Pons (tissue), 1 donor: ENCODE results near the gene WDR90.
"Not testable (repeated sequence)": the region's sequence is repeated elsewhere in the genome, so short reads cannot be mapped to it uniquely, and the experiment has no call there.

ENCODE experiments used
- DNase-seq: peaks from one replicate; pipeline ENCODE4 v3.0.0-alpha.2; 2016; ENCODE audit warnings: low spot score

Gene WDR90

DNA sequence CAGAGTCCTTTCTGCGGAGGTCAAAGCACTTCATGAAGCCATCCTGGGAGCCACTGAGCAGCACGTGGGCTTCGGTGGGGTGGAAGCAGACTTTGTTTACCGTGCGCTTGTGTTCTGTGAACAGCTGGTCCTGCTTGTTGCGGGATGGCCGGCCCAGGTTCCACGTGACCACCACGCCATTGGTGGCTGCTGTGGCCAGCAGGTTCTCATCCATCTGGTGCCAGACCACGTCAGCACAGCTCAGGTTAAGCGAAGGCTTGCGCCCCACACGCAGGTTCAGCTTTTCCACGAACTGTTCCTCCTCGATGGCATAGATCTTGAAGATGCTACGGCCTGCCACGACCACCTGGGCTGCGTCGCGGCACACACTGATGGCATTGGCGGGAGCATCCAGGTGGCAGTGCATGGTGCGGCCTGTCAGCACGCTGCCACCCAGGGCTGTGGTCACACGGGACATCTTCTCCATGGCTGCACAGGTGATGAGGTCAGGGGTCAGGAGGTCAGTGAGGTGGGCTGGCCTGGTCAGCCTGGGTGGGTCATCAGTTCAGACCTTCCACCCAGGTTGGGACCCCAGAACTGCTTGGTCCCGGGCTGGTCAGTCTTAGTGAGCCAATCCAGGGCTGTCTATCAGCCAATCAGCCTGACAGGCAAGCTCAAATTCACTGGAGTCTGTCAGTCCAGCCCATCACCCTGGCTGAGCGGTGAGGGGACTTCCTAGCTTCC is 40.2 kb downstream of the WDR90 start:
- DNase-seq, result no peak

DNA sequence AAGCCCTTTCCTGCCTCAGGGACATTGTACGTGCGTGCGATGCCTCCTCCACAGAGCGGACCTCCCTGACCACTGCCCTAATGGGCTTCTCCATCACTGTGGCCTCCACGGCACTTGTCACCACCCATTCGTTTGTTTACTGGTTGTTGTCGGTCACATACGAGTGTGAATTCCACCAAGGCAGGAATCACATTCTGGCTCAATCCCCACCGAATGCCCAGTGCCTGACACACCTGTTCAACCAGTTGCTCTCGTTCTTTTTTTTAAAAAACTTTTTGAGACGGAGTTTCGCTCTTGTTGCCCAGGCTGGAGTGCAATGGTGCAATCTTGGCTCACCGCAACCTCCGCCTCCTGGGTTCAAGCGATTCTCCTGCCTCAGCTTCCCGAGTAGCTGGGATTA is 42.1 kb downstream of the WDR90 start:
- not testable (repeated sequence) for DNase-seq

DNA sequence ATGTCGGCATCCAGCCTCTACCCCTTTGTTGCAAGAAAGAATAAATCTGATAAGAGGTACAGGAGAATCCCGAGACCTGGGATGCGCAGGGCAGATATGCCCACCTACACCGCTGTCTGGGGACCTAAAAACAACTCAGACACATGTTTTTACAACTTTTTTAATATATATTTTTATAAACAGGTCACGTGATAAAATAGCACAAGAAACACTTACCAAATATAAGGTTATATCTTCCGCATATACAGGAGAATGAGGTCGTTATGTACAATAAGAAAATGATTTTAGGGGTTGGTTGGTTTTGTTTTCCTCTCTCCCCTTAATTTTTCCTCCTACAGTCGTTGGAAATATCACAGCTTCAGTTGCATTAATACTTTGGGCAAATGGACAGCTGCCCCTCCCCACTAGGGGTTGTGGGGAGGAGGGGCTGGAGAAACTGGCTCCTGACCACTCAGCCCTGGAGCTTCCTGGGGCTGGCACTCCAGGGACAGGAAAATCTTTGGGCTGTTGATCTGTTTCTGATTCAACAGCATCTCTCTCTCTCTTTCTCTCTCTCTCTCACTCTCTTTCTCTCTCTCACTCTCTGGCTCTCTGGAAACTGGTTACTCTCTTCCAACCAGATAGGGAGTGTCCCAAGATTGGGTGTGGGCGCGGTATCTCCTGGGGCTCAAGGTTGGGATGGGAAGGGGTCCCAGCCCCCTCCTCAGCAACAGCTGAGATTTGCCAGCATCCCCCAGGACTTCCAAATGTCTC is 43.4 kb downstream of the WDR90 start:
- DNase-seq, result no peak

DNA sequence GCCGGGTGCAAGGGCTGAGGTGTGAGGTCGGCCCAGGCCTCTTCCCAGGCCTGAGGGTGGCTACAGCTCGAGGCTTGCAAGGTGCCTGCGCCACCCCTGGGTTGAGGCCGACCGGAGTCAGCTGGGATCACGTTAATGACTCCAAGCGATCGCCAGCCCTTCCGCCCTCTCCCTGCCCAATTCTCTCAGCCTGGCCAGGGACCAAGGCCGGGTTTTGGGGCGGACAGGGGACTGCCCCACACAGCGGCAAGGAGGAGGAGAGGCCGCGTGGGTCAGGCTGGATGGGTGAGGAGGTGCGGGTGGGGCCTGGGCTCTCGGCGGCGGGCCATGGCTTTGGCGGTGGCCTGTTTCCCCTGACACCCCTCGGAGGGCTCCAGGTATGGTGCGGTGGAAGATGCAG is 44.2 kb downstream of the WDR90 start:
- no peak for DNase-seq

DNA sequence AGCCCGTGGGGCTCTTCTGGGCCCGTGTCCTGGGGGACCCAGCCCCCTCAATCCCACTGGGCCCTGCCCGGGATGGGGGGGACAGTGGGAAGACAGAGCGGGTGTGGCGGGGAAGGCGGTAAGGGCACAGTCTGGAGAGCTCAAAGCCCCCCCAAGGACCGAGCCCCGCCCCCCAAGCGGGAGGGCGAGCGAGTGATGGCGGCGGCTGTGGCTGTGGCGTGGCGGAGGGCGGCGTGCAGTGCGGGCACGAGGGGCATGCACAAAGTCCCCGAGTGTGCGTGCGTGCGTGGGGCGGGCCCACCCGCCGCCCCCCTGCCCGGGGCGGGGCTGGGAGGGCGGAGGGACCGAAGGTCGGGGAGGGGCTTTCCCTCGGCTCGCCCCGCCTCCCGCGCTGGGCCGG is 44.6 kb downstream of the WDR90 start:
- DNase-seq, result no peak

DNA sequence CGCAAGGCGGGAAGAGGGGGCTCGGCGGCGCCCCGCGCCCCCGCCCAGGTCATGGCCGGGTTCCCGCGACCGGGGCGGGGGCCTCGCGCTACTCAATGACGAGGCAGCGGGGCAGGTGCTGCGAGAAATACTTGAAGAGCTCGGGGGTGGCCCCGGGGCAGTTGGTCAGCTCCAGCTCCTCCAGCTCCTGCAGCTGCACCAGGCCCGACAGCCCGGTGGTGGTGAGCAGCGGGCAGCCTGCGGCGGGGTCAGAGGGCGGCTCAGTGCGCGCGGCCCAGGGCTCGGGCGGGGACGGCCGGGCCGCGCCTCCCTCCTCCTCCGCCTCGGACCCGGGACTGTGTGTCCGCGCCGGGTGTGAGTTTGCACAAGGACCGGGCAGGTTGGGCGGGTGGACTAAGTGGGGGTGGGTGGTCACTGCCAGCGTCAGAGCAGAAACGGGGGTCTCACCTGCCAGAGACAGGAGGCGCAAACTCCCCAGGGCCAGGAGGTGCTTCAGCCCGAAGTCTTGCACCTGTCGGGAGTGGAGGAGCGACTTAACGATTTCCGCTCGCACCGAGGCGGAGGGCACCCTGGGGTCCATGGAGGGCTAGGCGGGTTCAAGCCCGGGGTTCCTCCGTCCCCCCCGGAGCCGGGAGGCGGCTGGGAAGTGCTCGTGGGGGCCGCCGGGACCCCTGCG is 45.2 kb downstream of the WDR90 start:
- DNase-seq, result no peak

DNA sequence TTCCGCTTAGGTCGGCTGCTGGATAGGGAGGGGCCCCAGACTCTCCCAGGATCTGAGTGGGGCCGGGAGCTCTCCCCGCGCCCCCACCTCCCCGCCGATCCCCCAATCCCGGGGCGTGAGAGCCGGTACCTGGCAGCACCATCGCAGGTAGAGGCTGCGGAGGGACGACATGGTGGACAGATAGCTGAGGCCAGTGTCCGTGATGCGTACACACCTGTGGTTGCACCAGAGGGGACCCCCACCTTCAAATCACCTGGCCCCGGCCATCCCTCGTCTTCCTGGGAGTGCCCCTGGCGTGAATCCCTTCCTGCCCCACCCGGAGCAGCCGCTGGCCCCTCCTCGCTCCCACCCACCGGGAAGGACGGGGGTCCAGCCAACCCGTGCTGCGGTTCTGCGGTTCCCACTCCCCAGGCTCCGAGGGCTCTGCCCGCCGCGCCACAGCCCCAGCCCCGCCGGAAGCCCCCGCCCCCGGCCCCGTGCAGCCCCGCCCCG is 45.7 kb downstream of the WDR90 start:
- no peak for DNase-seq

DNA sequence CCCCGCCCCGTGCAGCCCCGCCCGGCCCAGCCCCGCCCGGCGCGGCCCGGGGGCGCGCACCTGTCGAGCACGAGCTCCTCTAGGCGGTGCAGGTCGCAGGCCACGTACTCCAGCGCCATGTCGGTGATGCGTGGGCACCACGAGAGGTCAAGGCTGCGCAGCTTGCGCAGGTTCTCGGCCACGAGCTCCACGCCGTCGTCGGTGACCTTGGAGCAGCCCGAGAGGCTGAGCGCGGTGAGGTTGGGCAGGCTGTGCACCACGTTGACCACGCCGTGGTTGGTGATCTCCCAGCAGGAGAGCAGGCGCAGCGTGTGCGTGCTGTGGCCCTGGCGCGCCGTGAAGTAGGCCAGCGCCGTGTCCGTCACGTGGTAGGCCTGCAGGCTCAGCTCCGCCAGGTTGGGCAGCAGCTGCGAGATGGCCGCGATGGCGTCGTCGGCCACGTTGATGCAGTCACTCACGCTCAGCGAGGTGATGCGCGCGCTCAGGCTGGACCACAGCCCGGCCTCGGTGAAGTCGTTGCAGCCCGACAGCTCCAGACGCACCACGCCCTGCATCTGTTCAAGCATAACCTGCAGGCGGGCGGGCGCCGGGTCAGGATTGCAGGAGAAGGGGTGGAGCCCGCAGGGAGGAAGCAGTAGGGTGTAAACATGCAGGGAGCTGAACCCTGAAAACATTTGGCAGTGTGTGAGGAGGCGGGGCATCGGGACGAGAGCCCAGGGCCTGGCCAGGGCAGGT is 46.4 kb downstream of the WDR90 start:
- DNase-seq, result no peak

DNA sequence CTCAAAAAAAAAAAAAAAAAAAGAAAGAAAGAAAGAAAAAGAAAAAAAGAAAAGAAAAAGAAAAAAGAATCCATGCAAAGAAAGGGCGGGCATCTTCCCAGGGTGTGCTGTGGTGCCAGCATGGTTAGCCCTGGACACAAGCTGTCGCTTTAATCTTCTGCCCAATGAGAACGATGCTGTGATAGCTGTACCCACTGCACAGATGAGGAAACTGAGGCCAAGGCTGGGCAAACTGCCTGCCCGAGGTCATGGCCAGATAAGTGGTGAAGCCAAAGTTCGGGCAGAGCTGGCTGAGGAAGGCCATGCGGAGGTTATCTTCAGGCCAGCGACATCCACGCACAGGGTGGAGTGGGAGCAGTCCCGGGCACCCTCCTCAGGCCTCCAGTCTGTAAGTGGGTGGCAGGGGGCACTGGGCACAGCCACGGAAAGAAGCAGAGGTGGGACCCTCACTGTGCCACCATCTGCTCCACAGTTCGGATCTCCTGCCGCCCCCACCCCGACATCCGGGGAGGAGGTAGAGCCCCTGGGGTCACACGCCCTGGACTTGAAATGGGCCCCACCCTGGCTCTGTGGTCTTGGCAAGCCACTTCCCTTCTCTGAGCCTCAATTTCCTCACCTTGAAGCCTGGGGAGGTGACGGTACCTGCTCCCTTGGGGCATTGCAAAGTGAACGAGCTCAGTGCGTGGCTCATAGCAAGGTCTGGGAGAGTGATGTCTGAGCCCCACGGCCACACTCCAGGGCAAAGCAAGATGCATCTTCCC is 49.9 kb downstream of the WDR90 start:
- DNase-seq, result no peak

DNA sequence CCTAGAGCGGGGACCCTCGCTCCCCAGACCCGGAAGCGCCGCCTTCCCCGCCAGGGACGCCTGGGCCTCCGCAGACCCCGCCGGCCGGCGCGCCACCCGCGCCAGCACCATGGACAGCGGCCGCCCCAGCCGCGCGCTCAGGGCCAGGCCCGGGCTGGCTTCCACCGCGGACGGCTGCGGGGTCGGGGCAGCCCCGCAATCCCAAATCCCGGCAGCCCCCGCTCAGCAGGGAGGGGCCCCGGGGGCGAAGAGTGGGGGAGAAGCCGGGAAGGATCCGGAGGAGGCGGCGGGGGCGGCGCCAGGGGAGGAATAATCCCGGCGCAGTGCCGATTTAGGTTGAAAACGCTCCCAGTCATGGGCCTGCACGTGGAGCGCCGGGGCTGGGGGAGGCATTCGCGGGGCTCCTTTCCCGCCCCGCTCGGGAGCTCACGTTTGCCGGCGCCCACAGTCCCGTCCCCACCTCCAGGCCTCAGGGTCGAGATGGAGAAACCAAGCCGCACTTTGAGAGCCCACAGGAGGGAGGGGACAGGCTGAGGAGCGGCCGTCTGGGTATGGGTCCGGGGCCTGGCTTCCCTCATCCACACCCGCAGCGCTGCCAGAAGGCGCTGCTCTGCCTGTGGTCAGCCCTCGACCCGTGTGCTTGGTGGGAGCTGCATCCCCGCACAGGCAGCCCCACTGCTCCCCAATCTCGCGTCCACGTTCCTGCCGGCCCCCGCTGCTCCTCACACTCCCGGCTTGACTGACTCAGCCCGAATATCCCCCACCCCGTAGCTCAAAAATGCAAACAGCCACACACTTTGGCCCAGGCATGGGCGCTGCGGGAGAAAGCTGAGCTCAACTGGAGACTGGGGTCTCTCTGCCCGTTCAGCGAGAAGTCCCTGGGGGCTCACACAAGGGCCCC is 51.8 kb downstream of the WDR90 start:
- no peak for DNase-seq

DNA sequence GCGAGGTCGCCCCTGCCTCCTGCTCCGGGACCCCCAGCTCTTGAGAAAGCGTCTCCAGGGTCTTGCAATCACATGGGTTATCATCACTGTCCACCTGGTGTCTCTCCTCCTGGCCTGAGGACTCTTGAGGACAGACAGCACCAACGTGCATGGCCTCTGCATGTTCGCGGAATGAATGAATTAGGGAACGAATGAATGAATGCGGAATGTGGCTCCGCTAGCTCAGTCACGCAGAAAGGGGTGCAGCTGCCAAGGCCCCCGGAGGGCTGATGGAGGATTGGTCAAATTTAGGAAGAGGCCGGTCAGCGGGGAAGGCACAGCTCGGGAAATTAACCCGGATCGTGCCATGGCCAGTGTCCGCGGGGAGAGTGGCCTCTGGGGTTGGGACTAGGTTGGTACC is 53.2 kb downstream of the WDR90 start:
- DNase-seq, result no peak

DNA sequence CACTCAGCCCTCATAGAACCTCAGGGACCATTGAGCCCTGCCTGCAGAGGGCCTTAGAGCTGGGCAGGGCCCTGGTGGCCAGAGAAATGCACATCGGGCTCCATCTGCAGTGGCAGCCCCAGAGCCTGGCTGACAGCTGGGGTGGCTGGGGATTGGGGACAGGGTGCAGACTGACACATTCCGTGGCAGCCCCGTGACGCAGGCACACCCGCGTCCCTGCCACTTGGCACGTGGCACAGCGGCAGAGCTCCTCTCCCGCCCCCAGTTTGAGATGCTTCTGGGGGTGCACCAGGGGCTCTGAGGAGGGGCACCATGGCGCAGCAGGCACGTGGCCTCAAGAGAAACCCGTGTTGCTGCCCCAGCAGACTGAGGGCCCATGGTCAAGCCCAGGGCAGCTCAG is 54.2 kb downstream of the WDR90 start:
- no peak for DNase-seq

DNA sequence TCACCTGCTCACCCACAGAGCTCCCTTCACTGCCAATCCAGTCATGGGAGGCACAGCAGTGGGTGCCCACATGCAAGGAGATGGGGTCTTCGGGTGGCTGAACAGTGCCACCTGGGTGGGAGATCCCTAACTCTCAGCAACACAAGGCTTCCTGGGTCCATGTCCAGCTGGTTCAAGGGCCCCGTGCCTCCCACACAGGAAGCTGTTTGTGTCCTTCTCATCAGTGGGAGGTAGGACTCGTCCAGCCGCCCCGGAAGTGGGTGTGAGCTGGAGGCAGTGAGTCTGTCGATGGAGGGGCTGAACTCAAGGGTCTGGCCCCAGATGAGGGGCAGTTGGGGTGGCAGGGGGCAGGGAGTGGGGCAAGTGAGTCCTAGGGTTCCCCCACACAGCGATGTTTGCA is 54.9 kb downstream of the WDR90 start:
- no peak for DNase-seq

DNA sequence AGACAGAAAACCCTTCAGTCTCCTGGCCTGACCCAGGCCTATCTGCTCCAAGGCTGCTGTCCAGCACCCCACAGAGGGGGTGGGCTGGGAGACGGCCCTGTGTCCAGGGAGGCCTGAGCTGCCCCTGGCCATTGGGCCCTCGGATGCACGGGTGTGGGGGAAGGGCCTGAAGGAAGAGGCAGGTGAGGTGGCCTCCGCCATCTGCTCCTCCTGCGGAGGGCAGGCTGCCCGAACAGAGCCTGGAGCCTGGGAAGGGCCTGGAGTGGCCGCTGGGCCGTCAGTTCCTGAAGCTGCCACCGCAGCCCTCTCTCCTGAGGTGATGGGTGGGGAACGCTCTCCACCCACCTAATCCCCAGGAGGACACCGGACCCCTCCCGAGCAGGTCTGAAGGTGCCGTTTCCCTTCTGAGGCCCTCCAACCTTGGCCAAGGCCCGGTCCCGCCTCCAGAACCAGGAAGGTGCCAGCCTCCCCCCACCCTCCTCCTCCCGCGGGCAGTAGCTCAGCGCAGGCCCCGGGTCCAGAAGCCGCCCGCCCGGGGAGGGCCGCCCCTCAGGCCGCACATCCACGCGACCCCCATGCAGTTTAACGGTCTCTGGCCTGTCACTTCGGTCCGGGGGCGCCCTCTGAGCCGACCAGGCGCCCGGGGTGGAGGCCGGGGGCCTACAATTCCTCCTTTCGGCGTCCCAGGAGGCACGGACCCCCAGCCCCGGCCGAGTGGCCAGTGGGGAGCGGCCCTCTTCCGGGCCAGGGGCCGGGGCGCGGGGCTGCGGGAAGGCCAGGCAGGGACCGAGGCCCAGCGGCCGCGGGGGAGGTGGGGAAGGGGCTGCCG is 55.6 kb downstream of the WDR90 start:
- no peak for DNase-seq

DNA sequence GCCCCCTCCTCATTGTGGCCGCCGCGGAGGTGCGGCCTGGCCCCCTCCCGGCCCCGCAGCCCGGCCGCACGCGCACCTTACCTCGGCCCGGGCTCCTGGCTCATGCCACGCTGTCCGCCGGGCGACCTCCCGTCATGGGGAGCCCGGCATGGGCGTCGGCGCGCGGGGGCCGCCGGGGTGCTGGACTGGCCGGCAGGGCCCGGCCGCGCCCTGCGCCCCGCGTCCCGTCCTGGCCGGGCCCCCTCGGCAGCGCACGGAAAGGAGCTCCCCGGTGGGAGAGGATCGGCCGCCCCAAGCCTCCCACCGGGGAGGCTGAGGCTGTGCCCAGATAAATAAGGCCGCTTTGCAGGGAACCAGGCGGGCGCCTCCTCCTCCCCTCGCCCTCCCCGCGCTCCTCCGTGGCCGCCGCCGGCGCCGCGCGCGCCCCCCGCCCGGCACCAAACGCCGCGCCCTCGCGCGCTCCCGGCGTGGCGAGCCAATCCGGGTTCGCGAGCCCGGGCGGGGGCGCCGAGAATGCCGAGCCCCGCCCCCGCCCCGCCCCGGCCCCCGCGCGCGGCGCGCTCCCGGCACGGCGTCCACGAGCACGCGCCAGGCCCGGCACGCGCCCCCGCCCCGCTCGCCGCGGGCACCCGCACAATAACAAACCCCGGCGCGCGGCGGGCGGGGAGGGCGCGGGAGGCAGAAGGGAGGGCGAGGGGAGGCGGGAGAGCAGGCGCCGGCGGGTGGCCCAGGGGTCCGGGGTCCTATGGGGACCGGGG is 56.4 kb downstream of the WDR90 start, which contains the start of gene FBXL16:
FBXL16 (minus strand) TSS at position 371 of the 758 bp plus-strand sequence. CDS start 8,396 bp downstream, outside the sequence.
- DNase-seq, result no peak

DNA sequence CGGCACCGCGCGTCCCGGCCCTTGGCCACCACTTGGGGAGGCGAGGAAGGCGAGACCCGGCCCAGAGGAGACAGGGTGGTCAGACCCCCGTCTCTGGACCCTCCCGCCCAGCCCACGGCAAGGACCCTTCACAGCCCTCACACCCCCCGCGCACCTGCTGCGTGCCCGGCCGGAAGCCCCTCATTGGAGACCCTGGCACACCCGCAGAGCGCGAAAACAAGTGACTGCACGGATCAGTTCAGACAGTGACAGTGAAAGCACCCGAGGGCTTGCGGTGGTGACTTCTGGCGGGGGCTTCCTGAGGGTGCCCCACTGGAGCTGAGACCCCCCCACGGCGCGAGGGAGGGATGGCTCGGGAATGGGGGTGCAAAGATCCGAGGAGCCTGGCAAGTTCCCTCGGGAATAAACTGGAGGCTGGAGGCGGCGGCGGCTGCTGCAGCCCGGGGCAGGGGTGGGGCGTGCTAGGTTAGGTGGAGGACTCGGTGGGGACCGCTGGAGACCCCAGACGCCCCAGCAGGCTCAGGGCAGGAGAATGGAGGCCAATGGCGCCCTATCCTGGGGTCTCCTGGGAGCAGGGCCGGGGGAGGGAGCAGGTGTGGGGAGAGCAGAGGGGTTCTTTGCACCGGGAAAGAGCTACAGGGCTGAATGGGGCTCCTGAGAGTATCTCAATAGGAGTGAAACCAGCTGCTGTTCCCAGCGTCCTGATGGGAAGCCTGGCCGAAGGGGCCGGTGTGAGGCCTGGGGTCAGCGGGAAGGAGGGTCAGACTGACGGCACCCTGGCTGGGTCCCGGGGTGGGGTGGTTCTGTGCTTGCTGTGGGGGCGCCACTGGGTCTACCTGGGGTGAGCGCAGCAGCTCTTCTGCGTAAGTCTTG is 57.3 kb downstream of the WDR90 start:
- no peak for DNase-seq

DNA sequence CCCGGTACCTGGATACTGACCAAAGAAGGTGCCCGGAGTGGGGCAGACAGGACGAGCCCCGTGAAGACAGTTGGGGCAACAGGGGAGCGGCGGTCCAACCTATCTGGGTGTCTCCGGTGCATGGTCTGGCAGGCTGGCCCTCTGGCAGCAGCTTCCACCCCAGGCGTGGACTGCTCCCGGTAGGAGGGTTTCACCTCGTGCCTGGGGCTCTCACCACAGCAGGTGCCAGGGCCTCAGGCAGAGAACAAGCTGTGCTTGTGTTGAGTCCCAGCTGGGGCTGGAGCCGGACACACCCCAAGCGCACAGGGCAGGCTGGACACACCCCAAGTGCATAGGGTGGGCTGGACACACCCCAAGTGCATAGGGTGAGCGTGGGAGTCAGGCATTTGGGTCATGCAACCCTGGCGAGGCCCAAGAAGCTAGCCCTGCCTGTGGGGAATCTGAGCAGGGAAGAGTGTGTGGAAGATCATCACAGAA is 57.9 kb downstream of the WDR90 start:
- no peak for DNase-seq

DNA sequence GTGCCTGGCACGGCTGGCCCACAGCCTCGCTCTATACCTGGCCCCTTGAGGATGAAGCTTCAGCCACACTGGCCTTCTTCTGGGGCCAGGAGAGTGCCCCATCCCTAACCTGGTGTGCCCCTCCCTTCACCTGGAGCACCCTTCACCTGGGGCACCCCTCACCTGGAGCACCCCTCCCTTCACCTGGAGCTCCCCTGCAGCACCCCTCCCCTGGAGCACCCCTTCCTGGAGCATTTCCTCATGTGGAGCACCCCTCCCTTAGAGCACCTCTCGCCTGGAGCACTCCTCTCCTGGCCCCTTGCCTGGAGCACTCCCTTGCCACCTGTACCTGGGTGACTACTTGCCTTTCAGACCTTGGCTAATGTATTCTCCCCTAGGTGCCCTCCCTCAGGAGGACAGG is 58.9 kb downstream of the WDR90 start:
- DNase-seq, result no peak
